Measurements from ENCODE around the gene CEBPG.

CEBPG gene

GRCh38 chr19:33405553-33406461, 32.3 kb downstream of the CEBPG start:
- TF ChIP-seq, protein P1, sequence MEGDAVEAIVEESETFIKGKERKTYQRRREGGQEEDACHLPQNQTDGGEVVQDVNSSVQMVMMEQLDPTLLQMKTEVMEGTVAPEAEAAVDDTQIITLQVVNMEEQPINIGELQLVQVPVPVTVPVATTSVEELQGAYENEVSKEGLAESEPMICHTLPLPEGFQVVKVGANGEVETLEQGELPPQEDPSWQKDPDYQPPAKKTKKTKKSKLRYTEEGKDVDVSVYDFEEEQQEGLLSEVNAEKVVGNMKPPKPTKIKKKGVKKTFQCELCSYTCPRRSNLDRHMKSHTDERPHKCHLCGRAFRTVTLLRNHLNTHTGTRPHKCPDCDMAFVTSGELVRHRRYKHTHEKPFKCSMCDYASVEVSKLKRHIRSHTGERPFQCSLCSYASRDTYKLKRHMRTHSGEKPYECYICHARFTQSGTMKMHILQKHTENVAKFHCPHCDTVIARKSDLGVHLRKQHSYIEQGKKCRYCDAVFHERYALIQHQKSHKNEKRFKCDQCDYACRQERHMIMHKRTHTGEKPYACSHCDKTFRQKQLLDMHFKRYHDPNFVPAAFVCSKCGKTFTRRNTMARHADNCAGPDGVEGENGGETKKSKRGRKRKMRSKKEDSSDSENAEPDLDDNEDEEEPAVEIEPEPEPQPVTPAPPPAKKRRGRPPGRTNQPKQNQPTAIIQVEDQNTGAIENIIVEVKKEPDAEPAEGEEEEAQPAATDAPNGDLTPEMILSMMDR (IDR thresholded peaks at IDR 0.05; ENCODE audit: low read depth, low read length), result no peak
- no peak overlapping the region for H3K4me3 ChIP-seq (ENCODE audit: low read depth, low read length)

- TF ChIP-seq, protein P1 (IDR thresholded peaks at IDR 0.05; ENCODE audit: low read depth, low read length), result peak; percentile 76
- H3K4me3 ChIP-seq (ENCODE audit: low read depth, low read length), result no peak overlapping the region
These were observed 33.1 kb downstream of the CEBPG start for GRCh38 chr19:33406521-33407139.

GRCh38 chr19:33407140-33407551, 33.6 kb downstream of the CEBPG start:
- TF ChIP-seq, protein P1 (IDR thresholded peaks at IDR 0.05; ENCODE audit: low read depth, low read length), result no peak
- no peak overlapping the region for H3K4me3 ChIP-seq (ENCODE audit: low read depth, low read length)

DNA sequence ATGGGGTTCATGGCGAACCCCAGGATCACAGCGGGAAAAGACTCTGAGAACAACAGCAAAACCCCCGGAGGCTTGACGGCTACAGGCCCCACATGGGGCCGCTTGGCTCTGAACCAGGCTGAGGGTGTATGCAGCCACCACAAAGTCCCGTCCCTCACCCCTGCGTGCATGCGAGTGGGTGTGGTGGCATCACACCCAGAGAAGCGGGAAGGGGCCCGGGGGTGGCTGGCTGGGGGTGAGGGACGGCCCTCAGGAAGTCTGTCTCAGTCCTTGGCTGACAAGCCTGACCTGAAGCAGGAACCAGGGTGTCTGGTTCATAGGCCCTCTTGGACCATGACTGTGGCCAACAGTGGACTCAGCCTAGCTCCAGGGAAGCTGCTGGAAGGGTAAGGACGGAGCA, 34.2 kb downstream of the CEBPG start:
- no peak overlapping the region for H3K4me3 ChIP-seq (ENCODE audit: low read depth, low read length)
- TF ChIP-seq, protein P1 (IDR thresholded peaks at IDR 0.05; ENCODE audit: low read depth, low read length), result no peak

DNA sequence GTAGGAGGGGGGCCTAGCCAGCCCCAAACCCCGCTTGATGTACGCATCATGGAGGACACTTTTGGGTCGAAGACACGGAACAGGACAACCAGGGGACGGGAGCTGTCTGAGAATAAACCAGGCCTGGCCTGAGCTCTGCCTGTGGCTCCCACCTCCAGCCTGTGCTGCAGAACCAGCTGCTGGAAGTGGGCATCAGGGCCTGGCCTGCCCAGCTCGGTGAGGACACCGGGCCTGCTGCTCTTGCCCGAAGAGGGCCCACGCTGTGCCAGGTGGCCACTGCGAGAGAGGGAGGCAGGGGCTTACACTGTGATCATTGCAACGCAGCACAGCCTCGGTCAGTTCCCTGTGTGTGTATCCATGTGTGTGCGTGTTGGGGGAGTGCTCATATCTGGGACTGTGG, 34.6 kb downstream of the CEBPG start:
- TF ChIP-seq, protein P1 (IDR thresholded peaks at IDR 0.05; ENCODE audit: low read depth, low read length), result no peak
- no peak overlapping the region for H3K4me3 ChIP-seq (ENCODE audit: low read depth, low read length)

- H3K4me3 ChIP-seq (ENCODE audit: low read depth, low read length), result no peak overlapping the region
- TF ChIP-seq, protein P1 (IDR thresholded peaks at IDR 0.05; ENCODE audit: low read depth, low read length), result no peak
These were observed 35.3 kb downstream of the CEBPG start for GRCh38 chr19:33408538-33409434.
